Measurements from ENCODE around the gene LIN52.

DNA sequence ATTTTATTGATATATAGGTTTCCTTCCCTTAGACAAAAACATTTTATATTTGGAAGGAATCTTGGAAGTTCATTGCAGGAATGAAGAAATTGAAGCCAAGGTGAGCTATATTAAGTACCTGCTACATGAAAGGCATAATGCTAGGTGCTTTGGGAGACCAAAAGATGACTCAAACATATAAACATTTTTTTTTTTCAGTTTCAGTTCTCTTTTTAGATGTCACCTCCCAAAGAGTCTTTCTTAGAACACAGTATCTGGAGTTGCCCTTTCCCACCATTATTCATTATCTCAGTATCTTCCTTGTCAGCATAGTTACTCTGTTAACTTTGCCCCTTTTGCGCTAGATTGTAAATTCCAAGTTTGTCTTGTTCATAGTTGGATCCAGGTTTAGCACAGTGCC is 1.1 kb downstream of the LIN52 start:
- TF ChIP-seq POLR2A (IDR thresholded peaks at IDR 0.05) = no peak
- TF ChIP-seq, protein P1, sequence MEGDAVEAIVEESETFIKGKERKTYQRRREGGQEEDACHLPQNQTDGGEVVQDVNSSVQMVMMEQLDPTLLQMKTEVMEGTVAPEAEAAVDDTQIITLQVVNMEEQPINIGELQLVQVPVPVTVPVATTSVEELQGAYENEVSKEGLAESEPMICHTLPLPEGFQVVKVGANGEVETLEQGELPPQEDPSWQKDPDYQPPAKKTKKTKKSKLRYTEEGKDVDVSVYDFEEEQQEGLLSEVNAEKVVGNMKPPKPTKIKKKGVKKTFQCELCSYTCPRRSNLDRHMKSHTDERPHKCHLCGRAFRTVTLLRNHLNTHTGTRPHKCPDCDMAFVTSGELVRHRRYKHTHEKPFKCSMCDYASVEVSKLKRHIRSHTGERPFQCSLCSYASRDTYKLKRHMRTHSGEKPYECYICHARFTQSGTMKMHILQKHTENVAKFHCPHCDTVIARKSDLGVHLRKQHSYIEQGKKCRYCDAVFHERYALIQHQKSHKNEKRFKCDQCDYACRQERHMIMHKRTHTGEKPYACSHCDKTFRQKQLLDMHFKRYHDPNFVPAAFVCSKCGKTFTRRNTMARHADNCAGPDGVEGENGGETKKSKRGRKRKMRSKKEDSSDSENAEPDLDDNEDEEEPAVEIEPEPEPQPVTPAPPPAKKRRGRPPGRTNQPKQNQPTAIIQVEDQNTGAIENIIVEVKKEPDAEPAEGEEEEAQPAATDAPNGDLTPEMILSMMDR (IDR thresholded peaks at IDR 0.05) = no peak
